ENCODE measurements around the gene SULT6B1. TPM values are rescaled to one million over a fixed set of nuclear protein-coding genes. Genes with fewer than 3 reads are reported as not detected.

The SULT6B1 gene
- total and polyA plus RNA-seq, 2 donors (not counting 1 experiment from before 2014, with no cell fraction given), result not detected

- Histone ChIP-seq H3K9ac (ENCODE audit: low read length) (no peak overlapping the region), H3K4me1 (ENCODE audit: control insufficient read depth in 2 of 2, insufficient read depth in 2 of 2, low read length in 2 of 2) (no peaks in the 10 kb centered on the region), H3K36me3 (replicated peaks in 1 of 2; ENCODE audit: control extremely low read depth in 1 of 2, control insufficient read depth in 1 of 2, extremely low read depth in 1 of 2, insufficient read depth in 2 of 2, low read length in 1 of 2) (no peaks in the 10 kb centered on the region), H4K20me1 (ENCODE audit: control insufficient read depth, insufficient read depth, low read length, poor library complexity, severe bottlenecking) (no peaks in the 10 kb centered on the region), H3K4me3 (ENCODE audit: control extremely low read depth in 1 of 5, extremely low read depth in 1 of 5, insufficient read depth in 1 of 5, low read depth in 2 of 5, low read length in 4 of 5) (no peak overlapping the region), H3K27ac (ENCODE audit: low read length in 2 of 2) (no peak overlapping the region), H3K4me2 (replicated peaks; ENCODE audit: low read depth, low read length, poor library complexity, severe bottlenecking) (no peak overlapping the region), H3K79me2 (ENCODE audit: control insufficient read depth, insufficient read depth, low read length) (no peaks in the 10 kb centered on the region), H2AFZ (ENCODE audit: insufficient read depth, low read depth, low read length, poor library complexity, severe bottlenecking) (no peak overlapping the region), H3K9me3 (ENCODE audit: control extremely low read depth in 1 of 3, control insufficient read depth in 2 of 3, insufficient read depth in 1 of 3, low read length in 2 of 3) (no peaks in the 10 kb centered on the region), H3K27me3 (replicated peaks in 1 of 4; ENCODE audit: control extremely low read depth in 1 of 4, control insufficient read depth in 3 of 4, insufficient read depth in 4 of 4, low read length in 3 of 4) (no peaks in the 10 kb centered on the region)
- ATAC-seq (ENCODE audit: low read depth), result no peak
- ChIA-PET POLR2A (no interaction called here), CTCF (interaction anchor here (0.6 to 4.9 kb wide), 3 partner anchors 15 to 661 kb away, joined by 3 to 23 read pairs (median 4); no protein-coding TSS in a partner anchor)
- Mint-ChIP-seq H3K27ac (no peak overlapping the region), H3K4me1 (peaks cover 2% of the 10 kb centered on the region), H3K9me3 (ENCODE audit: insufficient read depth) (no peaks in the 10 kb centered on the region), H3K4me3 (no peak overlapping the region), H3K27me3 (peaks cover under 1% of the 10 kb centered on the region)
- no peak for DNase-seq
- intact Hi-C loops (cut with micrococcal nuclease), result no loop called here
- no peak for TF ChIP-seq EZH2 (IDR thresholded peaks at IDR 0.05; ENCODE audit: borderline replicate concordance, insufficient read depth, low read depth, low read length, poor library complexity, severe bottlenecking)
- TF ChIP-seq, protein P1, sequence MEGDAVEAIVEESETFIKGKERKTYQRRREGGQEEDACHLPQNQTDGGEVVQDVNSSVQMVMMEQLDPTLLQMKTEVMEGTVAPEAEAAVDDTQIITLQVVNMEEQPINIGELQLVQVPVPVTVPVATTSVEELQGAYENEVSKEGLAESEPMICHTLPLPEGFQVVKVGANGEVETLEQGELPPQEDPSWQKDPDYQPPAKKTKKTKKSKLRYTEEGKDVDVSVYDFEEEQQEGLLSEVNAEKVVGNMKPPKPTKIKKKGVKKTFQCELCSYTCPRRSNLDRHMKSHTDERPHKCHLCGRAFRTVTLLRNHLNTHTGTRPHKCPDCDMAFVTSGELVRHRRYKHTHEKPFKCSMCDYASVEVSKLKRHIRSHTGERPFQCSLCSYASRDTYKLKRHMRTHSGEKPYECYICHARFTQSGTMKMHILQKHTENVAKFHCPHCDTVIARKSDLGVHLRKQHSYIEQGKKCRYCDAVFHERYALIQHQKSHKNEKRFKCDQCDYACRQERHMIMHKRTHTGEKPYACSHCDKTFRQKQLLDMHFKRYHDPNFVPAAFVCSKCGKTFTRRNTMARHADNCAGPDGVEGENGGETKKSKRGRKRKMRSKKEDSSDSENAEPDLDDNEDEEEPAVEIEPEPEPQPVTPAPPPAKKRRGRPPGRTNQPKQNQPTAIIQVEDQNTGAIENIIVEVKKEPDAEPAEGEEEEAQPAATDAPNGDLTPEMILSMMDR (IDR thresholded peaks at IDR 0.05), result no peak
These were observed 16.9 kb downstream of the SULT6B1 start for GRCh38 chr2:37171624-37171950.

DNA sequence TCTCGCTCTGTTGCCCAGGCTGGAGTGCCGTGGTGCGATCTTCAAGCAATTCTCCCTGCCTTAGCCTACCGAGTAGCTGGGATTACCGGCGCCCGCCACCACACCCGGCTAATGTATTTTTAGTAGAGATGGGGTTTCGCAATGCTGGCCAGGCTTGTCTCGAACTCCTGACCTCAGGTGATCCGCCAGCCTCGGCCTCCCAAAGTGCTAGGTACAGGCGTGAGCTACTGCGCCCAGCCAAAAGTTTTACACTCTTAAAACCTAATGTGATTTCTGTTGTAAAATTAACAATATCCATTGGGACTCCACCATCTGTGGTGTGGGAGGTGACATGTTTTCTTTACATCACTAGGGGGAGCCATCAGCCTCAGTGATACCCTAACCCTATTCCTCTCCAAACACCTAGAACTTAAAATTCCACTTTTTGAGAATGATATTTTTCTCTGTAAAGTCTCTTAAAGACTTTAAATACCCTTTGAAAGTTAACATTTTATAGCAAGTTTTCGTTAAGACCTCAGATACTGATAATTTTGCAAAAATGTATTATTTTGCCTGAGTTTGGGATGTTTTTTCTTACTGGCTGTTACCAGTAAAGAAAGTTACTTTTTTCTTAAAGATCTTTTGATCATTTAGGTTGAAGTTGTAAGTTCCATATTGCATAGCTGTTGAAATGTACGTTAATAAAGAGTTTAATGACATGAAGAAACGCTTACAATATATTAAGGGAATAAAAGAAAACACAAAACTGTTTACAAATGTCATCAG lies 20.1 kb downstream of the SULT6B1 start:
- Histone ChIP-seq H3K9me3 (ENCODE audit: control extremely low read depth in 1 of 3, control insufficient read depth in 2 of 3, insufficient read depth in 1 of 3, low read length in 2 of 3) (peaks cover 9 to 14% (median 12%) of the 10 kb centered on the region in 3 donors), H3K9ac (ENCODE audit: low read length) (no peak overlapping the region), H3K27ac (ENCODE audit: low read length in 2 of 2) (no peak overlapping the region), H3K4me3 (ENCODE audit: control extremely low read depth in 1 of 5, extremely low read depth in 1 of 5, insufficient read depth in 1 of 5, low read depth in 2 of 5, low read length in 4 of 5) (no peak overlapping the region), H3K79me2 (ENCODE audit: control insufficient read depth, insufficient read depth, low read length) (no peaks in the 10 kb centered on the region), H3K27me3 (replicated peaks in 1 of 4; ENCODE audit: control extremely low read depth in 1 of 4, control insufficient read depth in 3 of 4, insufficient read depth in 4 of 4, low read length in 3 of 4) (no peaks in the 10 kb centered on the region), H3K4me1 (ENCODE audit: control insufficient read depth in 2 of 2, insufficient read depth in 2 of 2, low read length in 2 of 2) (no peaks in the 10 kb centered on the region), H2AFZ (ENCODE audit: insufficient read depth, low read depth, low read length, poor library complexity, severe bottlenecking) (no peak overlapping the region), H3K36me3 (replicated peaks in 1 of 2; ENCODE audit: control extremely low read depth in 1 of 2, control insufficient read depth in 1 of 2, extremely low read depth in 1 of 2, insufficient read depth in 2 of 2, low read length in 1 of 2) (no peaks in the 10 kb centered on the region), H4K20me1 (ENCODE audit: control insufficient read depth, insufficient read depth, low read length, poor library complexity, severe bottlenecking) (no peaks in the 10 kb centered on the region), H3K4me2 (replicated peaks; ENCODE audit: low read depth, low read length, poor library complexity, severe bottlenecking) (no peak overlapping the region)
- no peak overlapping the region for H3K4me3 Mint-ChIP-seq
- TF ChIP-seq, protein P1 (IDR thresholded peaks at IDR 0.05), result peak; percentile 83
- TF ChIP-seq EZH2 (IDR thresholded peaks at IDR 0.05; ENCODE audit: borderline replicate concordance, insufficient read depth, low read depth, low read length, poor library complexity, severe bottlenecking), result no peak
- ATAC-seq (ENCODE audit: low read depth) (peak; percentile 64), DNase-seq (peak; percentile 59)
- POLR2A ChIA-PET, result no interaction called here
- H3K27ac Mint-ChIP-seq, result no peak overlapping the region
- H3K9me3 Mint-ChIP-seq (ENCODE audit: insufficient read depth), result no peaks in the 10 kb centered on the region
- WGBS (ENCODE audit: insufficient coverage), result 66% methylated on average over 6 of the region's 17 CpGs
- H3K4me1 Mint-ChIP-seq, result peaks cover 2% of the 10 kb centered on the region
- no peaks in the 10 kb centered on the region for H3K27me3 Mint-ChIP-seq
- CTCF ChIA-PET, result interaction anchor here (0.7 to 4.9 kb wide), 18 partner anchors 11 to 1106 kb away, joined by 3 to 27 read pairs (median 4); partner anchors contain the start of genes CEBPZOS and EIF2AK2
- intact Hi-C loops (cut with micrococcal nuclease), result loop anchor here (1.0 to 5.0 kb wide), 3 partner anchors 224 to 709 kb away; no protein-coding TSS in a partner anchor

Data from B cell (primary cell).